GM20000 (cell line): Measurements from ENCODE around the gene CORO2A.
A peak's percentile ranks its signal among the peaks of the same experiment; 100 is the strongest.
"Not testable (repeated sequence)": the region's sequence is repeated elsewhere in the genome, so short reads cannot be mapped to it uniquely, and the experiment has no call there.

Experiments used
- DNase-seq: peaks from one replicate; pipeline ENCODE4 v3.0.0; 2012; ENCODE audit warnings: low spot score
- TF ChIP-seq, protein P1 (sequence below): IDR thresholded peaks from 2 replicates; pipeline ENCODE4 v1.5.1; 2012; ENCODE audit warnings: mild to moderate bottlenecking, control low read depth; ENCODE audit errors: extremely low read depth, missing control alignments

Gene CORO2A

GRCh38 chr9:98124637-98125426, 67.6 kb downstream of the CORO2A start:
- DNase-seq: no peak
- TF ChIP-seq, protein P1, sequence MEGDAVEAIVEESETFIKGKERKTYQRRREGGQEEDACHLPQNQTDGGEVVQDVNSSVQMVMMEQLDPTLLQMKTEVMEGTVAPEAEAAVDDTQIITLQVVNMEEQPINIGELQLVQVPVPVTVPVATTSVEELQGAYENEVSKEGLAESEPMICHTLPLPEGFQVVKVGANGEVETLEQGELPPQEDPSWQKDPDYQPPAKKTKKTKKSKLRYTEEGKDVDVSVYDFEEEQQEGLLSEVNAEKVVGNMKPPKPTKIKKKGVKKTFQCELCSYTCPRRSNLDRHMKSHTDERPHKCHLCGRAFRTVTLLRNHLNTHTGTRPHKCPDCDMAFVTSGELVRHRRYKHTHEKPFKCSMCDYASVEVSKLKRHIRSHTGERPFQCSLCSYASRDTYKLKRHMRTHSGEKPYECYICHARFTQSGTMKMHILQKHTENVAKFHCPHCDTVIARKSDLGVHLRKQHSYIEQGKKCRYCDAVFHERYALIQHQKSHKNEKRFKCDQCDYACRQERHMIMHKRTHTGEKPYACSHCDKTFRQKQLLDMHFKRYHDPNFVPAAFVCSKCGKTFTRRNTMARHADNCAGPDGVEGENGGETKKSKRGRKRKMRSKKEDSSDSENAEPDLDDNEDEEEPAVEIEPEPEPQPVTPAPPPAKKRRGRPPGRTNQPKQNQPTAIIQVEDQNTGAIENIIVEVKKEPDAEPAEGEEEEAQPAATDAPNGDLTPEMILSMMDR: no peak

GRCh38 chr9:98124091-98124490, 68.3 kb downstream of the CORO2A start:
- DNase-seq: not testable (repeated sequence)

DNA sequence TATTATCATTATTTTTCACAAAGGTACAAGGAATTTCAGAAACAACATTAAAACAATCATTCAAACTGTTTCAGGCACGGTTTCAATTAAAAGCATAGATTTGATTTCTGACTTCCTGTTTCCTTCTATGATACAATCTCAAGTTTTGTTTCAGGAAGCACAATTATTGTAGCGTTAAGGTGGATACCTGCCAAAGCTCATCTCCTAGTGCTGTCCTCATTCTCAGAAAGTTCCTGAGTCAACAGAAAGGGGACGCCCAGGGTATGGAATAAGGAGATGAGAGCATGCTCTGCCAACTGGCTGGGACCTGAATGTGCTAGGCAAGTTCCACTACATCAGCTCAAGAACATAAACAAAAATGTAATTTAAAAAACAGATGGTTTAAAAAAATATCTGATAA, 71.4 kb downstream of the CORO2A start:
- TF ChIP-seq, protein P1: no peak
- DNase-seq: no peak

- no peak for DNase-seq
- TF ChIP-seq, protein P1: no peak
These were observed 72.0 kb downstream of the CORO2A start for GRCh38 chr9:98120476-98120875.

- DNase-seq: peak; percentile 86
- TF ChIP-seq, protein P1: peak; percentile 8
These were observed 73.5 kb downstream of the CORO2A start, which contains the start of gene TRIM14 for GRCh38 chr9:98118640-98119601. Gene TRIM14 (minus strand): TSS chr9:98119222. CDS start chr9:98119188, 34 bp downstream.

DNA sequence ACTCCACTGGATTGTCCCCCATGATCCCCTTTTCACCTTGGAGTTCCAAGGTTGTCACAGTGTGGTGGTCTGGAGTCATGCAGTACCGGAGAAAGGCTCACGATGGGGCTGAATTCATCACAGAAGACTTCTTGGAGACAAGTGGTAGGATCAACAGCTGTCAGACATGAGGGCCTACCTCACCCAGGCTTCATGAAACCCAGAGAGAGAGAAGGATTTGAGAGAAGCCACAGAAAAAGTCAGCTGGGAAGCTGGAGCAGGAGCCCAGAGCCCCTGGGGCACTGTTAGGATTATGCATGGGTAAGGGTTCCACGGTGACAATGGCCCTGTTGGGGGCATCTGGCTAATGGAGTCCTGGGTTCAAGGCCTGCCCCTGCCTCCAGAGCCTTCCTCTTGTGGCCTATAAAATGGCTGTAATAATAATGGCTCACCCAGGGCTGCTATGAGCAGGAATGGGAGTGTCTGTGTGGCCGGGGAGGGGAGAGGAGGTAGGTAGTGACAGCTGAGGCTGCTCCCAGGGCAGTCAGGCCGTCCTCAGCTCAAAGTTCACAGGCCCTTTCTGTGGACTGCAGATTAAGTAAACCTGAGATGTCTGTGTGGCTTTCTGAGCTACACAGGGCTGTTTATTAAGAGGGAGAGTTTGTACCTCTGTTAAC, 74.3 kb downstream of the CORO2A start:
- TF ChIP-seq, protein P1: peak; percentile 21
- peak; percentile 84 for DNase-seq

DNA sequence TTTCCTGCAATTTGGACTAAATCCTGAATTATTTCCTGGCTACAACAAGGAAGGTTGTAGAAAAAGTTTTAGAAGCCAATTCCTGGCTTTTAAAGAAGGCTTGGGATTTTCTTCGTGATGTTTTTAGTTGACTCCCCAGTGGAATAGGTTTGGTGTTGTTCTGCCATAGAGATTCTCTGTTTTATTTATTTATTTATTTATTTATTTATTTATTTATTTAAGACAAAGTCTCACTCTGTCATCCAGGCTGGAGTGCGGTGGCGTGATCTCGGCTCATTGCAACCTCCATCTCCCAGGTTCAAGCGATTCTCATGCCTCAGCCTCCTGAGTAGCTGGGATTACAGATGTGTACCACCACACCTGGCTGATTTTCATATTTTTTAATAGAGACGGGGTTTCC, 75.3 kb downstream of the CORO2A start:
- not testable (repeated sequence) for DNase-seq

DNA sequence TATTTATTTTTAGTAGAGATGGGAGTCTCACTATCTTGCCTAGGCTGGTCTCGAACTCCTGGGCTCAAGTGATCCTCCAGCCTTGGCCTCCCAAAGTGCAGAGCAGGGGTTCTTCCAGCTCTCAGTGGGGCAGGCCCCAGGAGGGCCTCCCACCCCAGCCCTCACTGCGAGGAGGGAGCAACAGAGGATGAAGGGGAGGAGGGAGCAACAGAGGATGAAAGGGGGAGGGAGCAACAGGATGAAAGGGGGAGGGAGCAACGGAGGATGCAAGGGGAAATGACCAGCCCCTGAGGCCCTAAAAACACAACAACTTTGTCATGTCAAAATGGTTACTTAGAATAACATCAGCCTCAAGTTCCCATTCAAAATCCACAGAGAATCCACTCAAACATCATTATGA, 83.4 kb downstream of the CORO2A start:
- TF ChIP-seq, protein P1: no peak
- DNase-seq: no peak
